Endothelial cell of hepatic sinusoid (primary cell): ENCODE measurements around the gene MEIS1.

Experiments
- in situ Hi-C: cut with HindIII; loops from 2 replicates; pipeline ENCODE4 v1.10.0; 2017; ENCODE audit warnings: low sequenced_read_pairs

The MEIS1 gene

GRCh38 chr2:66607152-66607551 is 172.2 kb downstream of the MEIS1 start:
- in situ Hi-C loops: no loop called here
